Activated CD4-positive, alpha-beta T cell treated with anti-CD3 and anti-CD28 coated beads, Interleukin-2, amount 50 U/mL, for 48 hours (primary cell): ENCODE measurements around the gene TTLL9.
"Not testable (repeated sequence)": the region's sequence is repeated elsewhere in the genome, so short reads cannot be mapped to it uniquely, and the experiment has no call there.

Experiments used
- DNase-seq, 2 experiments: peaks; one replicate each; pipeline ENCODE4 v3.0.0-alpha.2; 2020

TTLL9 gene

DNA sequence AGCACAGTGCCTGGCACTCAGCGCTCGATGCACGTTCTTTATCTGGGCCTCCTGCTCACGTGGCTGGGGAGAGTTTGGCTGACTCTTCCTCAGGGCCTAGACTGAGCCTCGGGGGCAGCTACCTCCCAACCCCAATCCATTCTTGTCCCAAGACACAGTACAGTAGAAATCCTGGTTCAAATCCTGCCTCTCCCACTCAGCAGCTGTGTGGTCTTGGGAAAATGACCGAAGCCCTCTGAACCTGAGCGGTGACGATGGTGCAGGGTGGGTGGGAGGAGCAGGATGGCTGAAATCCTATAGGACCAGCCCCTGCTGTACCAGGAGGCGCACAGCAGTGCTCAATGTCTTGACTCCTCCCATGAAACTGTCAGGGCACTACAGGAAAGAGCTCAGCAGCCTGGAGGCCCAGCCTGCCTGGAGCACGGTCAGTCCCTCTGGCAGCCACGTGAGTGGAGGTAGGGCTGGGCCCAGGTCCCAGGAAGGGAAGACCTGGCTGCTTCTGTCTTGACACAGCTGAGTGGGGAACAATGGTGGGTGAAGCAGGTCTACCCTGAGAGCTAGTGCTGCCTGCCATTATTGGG, 49.9 kb downstream of the TTLL9 start:
- no peak for DNase-seq

DNA sequence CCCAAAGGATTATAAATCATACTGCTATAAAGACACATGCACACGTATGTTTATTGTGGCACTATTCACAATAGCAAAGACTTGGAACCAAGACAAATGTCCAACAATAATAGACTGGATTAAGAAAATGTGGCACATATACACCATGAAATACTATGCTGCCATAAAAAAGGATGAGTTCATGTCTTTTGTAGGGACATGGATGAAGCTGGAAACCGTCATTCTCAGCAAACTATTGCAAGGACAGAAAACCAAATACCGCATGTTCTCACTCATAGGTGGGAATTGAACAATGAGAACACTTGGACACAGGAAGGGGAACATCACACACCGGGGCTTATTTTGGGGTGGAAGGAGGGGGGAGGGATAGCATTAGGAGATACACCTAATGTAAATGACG, 51.0 kb downstream of the TTLL9 start:
- DNase-seq, result not testable (repeated sequence)

DNA sequence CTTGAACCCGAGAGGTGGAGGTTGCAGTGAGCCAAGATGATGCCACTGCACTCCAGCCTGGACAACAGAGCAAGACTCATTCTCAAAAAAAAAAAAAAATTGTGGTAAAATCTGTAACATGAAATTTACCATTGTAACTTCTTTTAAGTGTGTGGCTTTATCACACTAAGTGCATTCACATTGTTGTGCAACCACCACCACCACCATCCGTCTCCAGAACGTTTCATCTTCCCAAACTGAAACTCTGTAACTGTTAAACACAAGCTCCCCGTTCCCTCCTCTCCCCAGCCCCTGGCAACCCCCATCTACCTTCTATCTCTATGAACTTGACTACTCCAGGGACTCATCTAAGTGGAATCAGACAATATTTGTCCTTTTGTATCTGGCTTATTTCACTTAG, 51.7 kb downstream of the TTLL9 start:
- no peak for DNase-seq

DNA sequence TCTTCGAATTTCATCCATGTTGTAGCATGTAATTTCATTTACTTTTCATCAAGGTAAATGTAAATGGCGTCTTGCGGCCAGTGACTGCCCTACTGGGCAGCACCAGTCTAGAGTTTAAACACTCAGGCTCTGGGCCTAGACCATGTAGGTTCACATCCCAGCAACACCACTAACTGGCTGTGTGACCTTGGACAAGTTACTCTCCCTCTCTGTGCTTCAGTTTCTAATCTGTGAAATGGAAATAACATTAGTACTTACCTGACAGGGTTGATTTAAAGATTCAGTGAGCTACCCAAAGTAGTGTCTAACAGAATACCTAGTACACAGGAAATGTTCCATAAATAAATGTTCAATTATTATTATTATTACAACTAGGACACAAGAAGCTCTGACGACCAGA, 52.2 kb downstream of the TTLL9 start:
- DNase-seq, result no peak

DNA sequence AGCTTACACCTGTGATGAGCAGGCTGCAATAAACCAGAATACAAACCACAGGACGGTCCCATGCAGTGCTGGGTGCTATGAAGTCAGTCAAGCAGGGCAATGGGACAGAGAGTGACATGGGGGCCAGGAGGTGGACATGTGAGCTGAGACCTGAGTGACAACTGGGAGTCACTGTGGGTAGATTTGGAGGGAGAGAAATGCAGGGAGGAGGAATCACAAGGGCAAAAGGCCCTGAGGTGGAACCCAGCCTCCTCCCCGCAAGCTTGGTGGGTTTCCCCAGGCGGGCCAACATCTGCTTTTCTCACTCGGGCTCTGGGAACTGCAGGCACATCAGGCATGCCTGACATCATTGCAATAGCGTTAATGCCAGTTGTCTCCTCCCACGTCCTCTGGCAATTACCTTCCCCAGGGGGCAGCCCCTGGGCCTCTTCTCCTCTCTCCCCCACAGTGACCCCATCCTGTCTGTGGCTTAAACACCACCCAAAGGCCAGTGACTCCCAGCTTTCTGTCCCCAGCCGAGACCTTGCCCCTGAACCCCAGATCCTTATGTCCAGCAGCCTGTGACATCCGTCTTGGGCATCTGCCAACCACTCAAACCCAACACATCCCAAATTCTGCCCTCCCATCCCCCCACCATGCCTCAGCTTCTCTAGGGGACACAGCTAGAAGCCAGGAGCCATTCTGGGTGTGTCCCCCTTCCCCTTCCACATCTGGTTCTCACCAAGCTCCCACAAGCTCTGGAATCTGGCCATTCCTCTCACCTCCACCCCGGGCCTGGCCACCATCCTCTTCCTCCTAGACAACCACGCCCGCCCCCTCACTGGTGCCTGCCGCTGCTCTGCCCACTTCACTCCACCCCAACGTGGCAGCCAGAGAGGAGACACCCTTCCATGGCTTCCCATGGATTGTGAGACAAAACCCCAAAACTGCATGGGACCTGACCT, 53.2 kb downstream of the TTLL9 start:
- no peak for DNase-seq

DNA sequence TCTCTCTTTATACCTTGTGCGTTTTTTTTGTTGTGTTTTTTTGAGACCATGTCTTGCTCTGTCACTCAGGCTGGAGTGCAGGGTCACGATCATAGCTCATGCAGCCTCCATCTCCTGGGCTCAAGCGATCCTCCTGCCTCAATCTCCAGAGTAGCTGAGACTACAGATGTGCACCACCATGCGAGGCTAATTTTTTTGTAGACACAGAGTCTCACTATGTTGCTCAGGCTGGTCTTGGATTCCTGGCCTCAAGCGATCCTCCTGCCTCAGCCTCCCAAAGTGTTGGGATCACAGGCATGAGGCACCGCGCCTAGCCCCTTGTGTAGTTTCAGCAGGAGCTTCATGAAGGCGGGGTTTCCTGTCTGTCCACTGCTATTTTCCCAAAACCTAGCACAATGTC, 54.1 kb downstream of the TTLL9 start:
- no peak for DNase-seq

DNA sequence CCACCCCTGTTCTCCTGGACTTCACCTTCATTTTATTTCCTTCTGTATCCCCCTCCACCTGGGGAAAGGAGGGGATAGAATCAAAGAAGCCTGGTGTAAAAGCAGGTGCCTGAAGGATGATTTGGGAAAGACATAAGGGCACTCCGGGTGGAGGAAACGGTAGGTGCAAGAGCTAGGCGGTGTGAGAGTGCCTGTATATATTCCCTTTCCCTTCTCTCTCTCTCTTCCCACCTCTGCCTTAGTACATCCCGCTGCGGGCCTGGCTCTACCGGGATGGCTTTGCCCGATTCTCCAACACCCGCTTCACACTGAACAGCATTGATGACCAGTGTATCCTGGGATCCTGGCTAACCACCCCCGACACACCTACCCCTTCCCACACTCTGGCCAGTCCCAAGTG, 55.2 kb downstream of the TTLL9 start:
- DNase-seq, result no peak

DNA sequence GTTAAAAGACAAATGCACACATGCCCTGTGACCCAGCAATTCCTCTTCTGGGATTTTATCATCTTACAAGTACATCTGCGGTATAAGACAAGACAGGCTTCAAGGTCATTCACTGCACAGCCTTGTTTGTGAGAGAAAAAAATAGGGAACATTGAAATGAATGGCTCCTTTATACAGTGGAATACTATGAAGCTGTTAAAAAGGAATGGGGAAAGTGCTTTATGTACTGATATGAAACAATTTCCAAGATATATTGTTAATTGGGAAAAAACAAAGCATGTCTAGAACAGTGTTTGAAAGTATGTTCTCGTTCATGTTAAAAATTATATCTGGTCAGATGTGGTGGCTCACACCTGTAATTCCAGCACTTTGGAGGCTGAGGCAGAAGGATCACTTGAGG, 56.1 kb downstream of the TTLL9 start:
- DNase-seq, result no peak

DNA sequence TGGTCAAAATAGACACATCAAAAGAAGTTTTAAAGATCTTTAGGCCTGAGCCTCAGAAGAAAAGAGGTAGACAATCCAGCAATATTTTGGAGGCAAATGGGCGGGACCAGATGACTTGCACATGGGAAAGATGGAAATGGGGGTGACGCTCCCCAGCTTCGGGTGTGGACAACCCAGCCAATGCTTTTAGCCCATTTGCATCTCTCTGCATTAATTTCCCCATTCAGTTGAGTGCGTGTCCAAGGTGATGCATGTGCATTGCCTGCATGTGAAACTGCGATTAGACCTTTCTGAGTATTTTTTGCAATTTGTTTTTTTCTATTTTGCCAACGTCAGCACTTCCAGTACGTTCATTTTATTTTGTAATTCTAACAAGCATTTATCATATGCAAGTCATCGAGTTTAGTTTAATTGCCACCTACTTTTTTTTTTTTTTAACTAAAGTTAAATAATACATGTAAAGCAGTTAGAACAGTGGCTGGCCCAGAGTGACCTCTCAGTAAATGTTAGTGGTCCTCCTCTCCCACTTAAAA, 57.3 kb downstream of the TTLL9 start:
- DNase-seq, result no peak

DNA sequence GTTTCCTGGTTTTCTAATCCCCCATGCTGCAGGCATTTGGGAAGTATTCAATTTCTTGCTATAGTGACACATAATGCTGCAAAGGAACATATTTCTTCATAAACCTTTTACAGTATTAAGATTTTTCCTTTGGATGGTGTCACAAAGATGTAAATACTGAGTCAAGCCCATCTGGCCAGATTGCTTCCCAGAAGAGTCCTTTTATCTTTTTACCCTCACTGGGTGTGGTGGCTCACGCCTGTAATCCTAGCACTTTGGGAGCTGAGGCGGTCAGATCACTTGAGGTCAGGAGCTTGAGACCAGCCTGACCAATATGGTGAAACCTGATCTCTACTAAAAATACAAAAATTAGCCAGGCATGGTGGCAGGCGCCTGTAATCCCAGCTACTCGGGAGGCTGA, 59.2 kb downstream of the TTLL9 start:
- not testable (repeated sequence) for DNase-seq

DNA sequence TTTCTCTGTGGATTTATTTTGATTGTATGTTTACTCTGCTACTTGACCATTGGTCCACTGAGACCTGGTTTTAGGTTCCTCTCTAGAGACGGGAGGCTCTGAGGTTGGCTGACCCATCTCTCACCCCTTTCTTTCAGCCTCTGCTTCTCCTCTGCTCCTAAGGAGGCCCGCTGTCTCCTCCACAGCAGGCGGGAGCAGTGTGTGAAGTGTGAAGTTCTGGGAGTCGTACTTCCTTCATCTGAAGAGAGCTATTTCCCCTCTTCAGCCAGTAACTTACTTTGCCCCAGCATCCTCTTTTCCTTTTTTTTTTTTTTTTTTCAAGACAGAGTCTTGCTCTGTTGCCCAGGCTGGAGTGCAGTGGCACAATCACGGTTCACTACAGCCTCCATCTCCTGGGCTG, 60.3 kb downstream of the TTLL9 start:
- no peak for DNase-seq

DNA sequence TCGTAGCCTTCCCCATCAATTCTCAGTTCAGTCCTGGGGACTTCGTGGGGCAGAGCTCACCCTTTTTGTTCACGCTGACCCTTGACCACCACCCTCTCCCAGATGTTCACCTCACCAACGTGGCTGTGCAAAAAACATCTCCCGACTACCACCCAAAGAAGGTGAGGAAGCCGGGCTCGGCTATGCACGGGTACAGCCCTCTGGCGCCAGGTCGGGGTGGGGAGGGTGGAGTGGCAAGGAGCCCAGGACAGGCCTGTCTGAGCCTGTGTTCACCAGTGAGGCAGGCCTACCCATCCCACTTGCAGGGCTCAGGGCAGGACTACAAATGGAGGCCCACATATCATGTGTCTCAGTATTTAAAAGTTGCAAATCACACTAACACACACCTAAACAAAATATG, 63.3 kb downstream of the TTLL9 start:
- DNase-seq, result no peak

DNA sequence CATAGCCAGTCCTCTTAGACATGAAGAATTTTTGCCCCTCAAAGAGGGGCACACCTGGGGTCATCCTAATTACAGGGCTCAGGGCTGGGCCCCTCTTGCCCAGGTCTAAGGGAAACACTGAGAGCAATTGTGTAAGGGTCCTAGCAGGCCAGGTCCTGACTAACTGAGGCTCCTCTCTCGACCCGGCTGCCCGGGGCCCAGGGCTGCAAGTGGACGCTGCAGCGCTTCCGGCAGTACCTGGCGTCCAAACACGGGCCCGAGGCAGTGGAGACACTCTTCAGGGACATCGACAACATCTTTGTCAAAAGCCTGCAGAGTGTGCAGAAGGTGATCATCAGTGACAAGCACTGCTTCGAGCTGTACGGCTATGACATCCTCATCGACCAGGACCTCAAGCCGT, 64.1 kb downstream of the TTLL9 start:
- no peak for DNase-seq

DNA sequence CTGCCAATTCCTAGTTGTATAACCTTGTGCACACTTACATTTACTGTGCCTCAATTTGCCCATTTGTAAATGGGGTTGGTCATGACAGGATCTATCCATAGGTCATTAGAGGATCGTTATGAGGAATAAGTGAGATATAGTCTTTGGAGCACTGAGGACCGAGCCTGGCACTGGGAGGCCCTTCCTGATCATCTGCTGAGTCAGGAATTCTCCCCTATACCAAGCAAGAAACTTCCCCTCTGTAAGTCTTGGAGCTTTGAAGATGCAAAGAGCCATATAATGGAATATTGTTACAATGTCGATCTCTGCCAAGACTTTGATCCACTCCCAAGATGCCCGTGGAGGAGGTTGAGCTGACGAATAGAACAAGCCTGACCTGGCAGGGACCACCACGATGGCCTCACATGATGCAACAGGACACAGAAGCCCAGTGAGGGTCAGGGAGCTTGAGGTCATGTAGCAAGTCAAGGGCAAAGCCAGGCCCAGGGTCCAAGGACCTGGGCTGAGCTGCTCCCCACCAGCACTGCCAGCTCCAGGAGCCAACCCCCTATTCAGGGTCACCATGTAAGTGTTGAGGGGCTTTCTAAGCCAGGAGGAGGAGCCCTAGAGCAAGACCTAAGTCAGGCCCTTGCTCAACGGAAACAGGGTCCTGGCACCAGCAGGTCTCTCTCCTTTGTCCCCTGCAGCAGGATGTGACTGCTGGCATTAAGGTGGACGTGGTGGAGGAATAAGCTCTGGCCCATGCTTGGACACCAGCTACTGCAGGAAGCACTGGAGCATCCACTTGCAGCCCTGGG, 64.7 kb downstream of the TTLL9 start:
- DNase-seq, result no peak

DNA sequence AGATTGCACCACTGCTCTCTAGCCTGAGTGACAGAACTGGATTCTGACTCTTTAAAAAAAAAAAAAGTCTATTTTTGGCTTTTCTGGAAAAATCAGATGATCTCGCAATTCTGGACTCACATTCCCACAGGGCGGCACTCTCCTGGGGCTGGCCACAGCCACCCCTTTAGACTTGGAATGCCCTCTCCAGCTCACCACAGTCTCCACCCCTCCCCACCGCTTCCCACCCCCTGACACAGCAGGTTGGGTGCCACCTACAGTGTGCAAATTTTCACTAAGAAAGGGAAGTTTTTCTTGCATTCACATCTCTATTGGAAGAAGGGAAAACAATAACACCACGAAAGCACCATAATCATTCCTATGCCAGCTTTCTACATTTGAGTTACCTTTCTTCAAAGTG, 66.0 kb downstream of the TTLL9 start:
- no peak for DNase-seq

DNA sequence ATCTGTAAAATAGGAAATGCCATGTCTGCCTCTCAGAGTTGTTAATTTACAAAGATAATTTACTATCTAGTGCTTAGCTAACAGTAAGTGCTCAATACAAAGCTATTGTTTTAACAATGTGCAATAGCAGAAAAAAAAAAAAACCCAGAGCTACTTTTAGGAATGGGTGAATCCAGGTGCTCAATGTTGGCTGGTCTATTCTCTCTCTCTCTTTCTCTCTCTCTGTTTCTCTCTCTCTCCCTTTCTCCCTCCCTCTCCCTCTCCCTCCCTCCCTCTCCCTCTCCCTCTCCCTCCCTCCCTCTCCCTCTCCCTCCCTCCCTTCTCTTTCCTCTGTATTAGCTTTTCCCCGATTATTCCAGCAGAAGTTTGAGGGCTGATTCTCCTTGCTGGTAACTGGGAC, 67.4 kb downstream of the TTLL9 start:
- DNase-seq, result no peak

DNA sequence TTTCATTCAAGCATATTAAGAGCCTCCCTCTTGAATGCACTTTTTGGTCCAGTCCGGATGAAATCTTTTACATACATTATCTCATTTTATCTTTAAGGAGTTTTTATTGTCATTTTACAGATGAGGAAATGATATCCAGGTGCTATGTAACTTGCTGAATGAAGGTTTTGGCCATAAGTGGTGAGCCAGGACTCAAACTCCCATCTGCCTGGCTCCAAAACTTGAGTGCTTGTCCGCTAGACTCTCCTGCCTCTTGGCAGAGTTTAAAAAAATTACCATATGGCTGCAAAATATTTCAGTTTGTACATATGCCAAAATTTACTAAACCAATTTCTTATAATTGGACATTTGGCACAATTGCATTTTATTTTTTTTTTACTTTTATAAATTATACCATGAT, 69.2 kb downstream of the TTLL9 start:
- no peak for DNase-seq

DNA sequence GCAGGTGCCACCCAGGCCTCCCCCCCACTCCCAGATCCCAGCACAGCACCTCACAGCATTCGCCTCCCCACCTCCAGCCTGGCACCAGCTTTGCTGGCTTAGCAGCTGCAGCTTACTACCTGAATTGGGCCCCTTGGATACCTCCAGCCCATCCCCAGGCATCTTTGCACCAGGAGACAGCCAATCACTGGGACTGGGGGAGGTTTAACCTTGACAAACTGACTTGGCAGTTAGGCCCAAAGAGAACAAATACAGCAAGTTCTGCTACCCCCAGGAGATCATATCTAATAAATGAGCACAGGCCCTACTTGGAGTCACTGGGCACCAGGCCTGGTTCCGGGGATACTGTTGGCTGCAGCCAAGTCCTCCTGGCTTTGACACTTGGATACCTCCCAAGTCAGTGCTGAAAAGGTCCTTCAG, 72.6 kb downstream of the TTLL9 start:
- DNase-seq, result no peak

DNA sequence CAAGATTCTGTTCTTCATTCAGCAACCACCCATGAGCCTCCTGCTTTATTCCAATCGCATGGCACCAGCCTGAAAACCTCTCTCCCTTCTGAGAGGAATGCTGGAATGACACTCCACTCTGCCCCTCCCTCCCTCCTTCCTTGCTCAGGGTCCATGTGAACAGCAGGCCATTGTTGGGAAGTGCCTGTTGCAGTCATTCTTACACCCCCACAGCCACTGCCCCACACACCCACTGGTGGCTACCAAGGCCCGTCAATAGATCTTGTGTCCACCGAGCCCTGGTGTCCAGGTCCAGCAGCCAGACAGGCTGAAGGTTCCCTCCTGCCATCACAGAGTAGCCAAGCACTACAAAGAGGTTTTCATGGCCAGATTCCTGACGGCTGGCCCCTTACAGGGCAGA, 74.9 kb downstream of the TTLL9 start:
- DNase-seq, result no peak

DNA sequence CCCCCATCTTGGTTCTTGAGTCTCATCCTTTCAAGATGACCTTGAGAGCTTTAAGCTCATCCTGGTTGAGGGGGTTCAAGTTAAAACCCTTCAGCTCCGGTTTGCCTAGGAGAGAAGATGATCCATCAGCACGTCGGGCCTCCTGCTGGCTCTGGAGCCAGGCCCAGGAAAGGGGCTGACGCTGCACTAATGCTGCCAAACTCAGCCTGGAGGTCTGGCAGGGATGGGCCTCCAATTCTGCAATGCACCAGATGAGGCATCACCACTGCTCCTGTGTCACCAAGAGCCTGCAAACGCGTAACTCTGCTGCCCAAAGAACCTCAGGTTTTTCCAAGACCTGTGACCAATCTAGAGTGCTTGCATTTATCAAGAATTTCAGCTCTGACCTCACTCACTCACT, 75.4 kb downstream of the TTLL9 start:
- DNase-seq, result no peak

DNA sequence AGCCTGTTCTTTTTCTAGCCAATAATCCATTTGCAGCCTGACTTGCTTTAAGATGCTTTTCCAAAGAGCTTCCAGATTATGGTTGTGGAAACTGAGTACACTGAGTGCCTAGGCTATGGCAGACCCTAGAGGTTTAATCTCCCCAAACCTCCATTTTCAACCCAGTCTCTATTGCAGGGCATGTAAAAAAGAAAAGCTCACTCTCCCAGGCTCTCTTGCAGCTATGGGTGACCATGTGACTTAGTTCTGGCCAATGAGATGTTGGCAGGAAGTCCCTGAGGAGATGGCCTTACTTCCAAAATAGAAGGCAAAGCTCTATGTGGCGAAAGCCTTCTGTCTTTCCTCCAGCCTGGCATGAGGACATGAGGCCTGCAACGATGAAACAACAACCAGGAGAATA, 77.6 kb downstream of the TTLL9 start:
- no peak for DNase-seq

DNA sequence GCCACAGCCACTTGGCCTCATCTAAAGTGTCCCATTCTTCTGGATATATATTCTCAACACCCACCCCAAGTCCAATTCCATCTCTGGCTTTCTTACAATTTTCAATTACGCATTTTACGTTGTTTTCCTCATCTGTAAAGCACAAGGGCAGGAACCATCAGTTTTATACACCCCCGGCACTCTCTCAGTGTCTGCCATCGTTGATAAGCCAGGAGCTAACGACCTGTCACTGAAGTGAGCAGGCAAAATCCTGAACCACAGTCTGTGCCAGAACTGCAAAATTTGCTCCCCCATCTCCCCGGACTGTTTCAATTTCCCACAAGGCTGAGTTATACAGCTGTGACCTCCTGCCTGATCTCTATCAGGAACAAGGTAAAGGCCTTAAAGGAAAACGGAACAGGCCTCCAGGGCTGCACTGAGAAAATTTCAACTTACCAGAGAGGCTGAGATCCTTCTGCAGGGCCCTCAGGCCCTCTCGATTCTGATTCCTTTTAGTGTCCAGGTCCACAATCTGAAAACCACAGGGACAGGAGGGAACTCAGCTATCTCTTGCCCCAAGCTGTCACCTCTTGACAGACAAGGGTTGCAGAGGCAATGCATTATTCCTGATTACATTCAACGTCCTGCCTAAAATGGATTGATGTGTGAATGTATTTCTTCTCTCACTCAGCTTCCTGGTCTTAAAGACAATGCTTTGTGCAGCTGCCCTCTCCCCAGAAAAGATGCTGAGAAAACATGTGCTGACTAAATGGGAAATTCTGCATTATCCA, 79.6 kb downstream of the TTLL9 start:
- no peak for DNase-seq

DNA sequence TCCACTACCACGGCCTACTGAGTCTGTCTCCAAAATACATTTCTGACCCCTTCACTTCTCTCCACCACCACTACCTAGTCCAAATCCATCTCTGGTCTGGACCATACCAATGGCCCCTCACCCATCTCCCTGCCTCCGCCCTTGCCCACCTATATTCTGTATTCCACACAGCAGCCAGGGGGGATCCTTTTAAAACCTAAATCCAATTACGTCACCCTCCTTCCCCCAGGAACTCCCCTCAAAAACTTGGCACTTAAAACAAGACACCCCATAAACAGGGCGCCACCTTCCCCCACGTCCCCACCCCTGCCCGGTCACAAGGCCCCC, 80.7 kb downstream of the TTLL9 start:
- peak in 1 of 2 experiments; percentile 2 for DNase-seq
